ENCODE data around the gene MCHR1.
"Not testable (repeated sequence)": the region's sequence is repeated elsewhere in the genome, so short reads cannot be mapped to it uniquely, and the experiment has no call there.

Gene MCHR1

DNA sequence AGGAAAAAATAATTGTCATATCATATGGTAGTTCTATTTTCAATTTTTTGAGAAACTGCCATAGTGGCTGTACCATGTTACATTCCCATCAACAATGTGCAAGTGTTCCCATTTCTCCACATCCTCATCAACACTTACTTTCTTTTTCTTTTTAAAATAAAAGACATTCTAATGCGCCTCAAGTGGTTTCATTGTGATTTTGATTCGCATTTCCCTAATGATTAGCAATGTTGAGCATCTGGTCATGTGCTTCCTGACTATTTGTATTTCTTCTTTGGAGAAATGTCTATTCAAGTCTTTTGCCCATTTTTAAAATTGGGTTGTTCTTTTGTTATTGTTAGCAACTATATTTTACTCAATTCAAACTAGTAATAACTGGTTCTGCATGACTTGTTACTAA is 8.4 kb downstream of the MCHR1 start:
- in situ Hi-C loops (cut with MboI; ENCODE audit: low sequenced_read_pairs), result no loop called here

DNA sequence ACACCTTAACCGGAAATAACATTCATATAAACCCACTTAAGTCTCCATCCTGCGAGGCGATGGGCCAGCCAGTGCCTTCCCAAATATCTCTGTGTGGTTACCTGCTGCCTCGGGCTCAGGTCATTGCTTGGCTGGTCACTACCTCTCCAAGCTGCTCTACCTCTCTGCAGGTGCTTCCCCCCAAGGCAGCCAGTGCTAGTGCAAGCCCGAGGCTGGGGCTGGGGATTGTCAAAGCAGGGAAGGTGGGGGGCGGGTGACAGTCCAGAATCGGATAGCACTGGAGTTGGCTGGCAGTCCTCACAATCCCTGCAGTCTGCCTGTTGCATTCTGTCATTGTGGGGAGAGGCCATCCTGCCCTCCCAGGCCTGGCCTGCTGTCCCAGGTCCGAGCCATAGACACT is 11.1 kb downstream of the MCHR1 start:
- in situ Hi-C loops (cut with MboI; ENCODE audit: low sequenced_read_pairs), result no loop called here

DNA sequence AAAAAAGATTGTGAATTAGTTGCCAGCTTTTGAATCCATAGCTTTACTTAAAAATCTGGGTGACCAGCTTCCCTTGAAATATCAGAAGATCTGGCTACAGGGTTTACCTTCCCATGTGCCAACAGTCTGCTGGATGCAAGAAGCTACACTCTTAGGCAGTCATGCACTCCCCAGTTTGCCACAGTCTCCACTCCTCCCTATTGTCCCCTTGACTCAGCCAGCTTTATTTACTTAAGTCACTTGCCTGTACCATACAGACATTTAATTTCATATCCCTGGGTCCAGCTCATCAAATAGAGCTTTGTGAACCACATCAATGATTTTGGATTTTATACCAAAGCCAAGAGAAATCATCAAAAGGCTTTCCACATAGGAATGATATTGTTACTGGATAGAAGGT is 12.2 kb downstream of the MCHR1 start:
- in situ Hi-C loops (cut with MboI; ENCODE audit: low sequenced_read_pairs), result no loop called here

DNA sequence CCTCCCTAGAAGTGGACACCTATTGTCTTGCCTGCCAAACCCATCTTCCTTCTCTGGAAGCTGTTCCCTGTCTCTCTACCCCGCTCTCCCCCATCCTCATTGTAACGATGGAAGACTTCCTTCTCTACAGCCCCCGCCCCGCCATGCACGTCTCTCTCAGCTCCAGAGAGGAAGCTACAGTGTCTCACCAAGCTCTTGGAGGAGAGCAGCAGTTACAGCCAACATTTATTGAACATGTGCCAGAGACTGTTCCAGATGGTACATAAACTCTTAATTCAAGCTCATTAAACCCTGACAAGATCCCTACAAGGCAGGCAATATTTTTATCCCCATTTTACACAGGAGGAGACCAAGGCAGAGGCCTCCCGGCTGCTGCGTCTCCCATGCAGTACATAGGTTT is 15.1 kb downstream of the MCHR1 start:
- in situ Hi-C loops (cut with MboI; ENCODE audit: low sequenced_read_pairs), result no loop called here

DNA sequence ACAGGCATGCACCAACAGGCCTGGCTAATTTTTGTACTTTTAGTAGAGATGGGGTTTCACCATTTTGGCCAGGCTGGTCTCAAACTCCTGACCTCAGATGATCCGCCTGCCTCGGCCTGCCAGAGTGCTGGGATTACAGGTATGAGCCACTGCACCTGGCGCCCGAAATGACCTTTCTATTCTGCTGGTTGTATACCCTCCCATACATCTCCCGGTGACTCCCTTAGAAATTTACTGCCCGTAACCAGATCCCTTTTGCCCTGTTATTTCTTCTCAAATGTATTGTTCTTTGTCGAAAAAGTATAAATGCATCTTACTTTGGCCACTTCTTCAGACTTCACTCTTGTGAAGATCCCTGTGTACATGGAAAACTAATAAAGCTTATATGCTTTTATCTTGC is 22.0 kb downstream of the MCHR1 start:
- in situ Hi-C loops (cut with MboI; ENCODE audit: low sequenced_read_pairs), result no loop called here

DNA sequence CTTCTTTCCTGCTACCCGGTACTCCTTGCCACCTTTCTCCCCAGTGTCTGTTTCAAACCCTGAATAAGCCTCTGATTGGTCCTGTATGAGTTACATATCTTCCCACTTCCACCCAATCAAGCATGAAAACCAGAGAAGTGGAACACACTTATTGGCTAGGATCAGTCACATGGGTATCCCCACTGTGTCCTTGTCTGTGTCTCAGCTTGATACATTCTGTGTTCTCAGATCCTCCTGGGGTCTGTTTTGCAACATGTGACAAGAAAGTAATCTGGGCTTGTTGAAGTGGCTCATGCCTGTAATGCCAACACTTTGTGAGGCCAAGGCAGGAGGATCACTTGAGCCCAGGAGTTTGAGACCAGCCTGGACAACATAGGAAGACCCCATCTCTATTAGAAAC is 23.9 kb downstream of the MCHR1 start:
- in situ Hi-C loops (cut with MboI; ENCODE audit: low sequenced_read_pairs), result no loop called here

DNA sequence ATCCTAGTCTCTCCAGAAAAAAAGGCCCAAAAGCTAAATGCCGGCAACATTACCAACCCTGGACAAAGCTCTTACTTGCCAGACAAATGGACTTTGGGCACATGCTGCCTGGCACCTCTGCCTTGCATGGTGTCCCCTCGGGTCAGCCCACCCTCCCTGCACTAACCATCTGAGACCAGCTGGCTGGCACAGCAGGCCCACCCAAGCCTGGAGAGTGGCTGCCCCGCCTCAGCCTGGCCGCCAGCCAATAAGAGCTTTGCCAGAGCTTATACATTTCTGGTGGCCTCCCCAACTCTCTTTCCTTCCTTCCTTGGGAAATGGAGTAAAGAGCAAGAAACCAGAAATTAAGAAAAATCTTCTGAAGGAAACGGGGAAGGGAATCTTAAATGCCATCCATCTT is 24.5 kb downstream of the MCHR1 start:
- in situ Hi-C loops (cut with MboI; ENCODE audit: low sequenced_read_pairs), result no loop called here

DNA sequence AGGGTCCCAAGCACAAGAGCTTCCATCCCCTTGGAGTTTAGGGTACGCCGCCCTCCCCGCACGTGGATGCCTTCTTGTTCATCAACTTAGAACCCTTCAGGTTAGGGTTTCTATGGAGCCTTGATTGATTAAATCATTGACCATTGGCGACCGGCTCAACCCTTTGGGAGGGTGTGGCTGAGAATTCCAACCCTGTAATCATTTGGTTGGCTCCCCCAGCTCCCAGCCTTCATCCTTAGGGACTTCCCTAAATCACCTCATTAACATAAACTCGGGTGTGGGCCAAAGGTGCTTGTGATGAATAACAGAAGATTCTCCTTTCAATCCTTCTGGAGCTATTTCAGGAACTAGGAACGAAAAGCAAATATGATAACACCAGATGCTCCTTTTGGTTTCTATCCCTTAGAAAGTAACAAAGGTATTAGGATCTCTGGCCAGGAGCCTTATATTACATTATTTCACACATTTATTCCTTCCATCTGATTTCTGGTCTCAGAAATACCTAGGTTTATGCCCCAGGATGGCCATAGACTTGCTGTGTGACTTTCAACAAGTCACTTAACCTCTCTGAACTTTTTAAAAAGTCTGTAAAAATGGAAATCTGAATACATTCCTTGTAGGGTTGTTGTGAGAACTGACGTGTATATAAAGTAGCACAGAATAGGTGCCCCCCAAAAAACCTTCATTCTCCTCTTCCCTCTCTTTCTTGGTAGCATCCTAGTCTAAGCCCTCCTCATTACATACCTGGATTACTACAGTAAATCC is 26.8 kb downstream of the MCHR1 start:
- in situ Hi-C loops (cut with MboI; ENCODE audit: low sequenced_read_pairs), result no loop called here

DNA sequence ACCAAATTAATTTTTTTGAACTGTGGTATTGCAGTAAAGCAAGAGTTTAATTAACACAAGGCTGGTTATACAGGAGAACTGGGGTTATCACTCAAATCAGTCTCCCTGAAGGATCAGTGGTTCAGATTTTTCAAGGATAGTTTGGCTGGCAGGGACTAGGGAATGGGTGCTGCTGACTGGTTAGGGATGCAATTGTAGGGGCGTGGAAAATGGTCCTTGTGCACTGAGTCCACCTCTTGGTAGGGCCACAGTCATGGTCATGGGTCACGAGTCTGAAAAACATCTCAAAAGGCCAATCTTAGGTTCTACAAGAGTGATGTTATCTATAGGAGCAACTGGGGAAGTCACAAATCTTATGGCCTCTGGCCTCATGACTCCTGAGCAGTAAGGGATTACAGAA is 27.9 kb downstream of the MCHR1 start:
- in situ Hi-C loops (cut with MboI; ENCODE audit: low sequenced_read_pairs), result no loop called here

DNA sequence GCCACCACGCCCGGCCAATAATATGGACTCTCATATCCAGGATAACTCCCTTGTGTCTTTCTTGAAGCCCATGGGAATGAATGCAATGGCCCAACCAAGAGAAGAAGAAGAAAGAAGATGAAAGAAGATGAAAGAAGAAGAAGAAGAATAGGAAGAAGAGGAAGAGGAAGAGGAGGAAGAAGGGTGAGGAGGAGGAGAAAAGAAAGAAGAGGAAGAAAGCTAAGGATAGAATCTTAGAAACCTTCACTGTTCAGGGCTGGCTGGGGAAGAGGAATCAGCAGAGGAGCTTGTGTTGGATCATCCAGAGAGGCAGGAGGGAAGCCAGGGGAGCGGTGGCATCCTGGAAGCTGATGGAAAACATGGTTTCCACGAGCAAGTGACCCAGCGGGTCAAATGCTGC is 28.9 kb downstream of the MCHR1 start:
- in situ Hi-C loops (cut with MboI; ENCODE audit: low sequenced_read_pairs), result no loop called here

DNA sequence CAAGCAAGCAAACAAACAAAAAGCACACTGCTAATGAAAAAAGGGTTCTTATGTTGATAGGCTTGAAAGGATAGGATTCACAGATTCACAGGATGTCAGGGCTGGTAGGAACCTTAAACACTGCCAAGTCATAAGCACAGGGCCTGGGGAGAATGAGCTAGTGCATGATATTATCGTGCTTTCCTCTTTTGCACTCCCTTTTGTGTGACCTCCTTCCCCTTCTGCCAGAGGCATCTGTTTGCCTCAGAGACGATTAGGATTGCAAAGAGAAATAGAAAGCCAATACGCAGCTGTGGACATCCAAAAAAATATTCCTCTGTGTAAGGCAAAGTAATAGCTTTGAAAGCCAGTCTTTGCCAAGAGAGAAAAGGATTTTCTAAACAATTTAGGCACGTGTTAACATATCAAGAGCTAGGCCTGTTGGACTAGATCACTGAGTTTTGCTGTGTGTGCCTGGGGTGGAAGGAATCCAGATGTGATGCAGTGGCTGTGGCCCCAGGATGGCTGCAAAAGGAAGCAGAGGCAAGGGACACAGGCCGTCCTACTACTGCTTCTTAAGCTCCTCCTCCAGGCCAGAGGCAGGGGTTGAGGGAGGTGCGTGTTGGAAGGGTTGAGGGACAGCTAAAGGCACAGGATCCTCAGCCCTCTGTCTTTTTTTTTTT is 30.6 kb downstream of the MCHR1 start:
- in situ Hi-C loops (cut with MboI; ENCODE audit: low sequenced_read_pairs), result no loop called here

DNA sequence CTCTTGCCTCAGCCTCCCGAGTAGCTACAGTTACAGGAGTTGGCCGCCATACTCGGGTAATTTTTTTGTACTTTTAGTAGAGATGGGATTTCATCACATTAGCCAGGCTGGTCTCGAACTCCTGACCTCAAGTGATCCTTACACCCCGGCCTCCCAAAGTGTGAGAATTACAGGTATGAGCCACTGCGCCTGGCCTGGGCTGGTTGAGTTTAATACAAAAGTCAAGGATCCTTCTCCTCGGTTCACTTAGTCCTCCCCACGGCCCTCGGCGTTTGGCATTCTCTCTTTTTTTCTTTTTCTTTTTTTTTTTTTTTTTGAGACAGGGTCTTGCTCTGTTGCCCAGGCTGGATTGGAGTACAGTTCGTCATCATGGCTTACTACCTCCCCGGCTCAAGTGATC is 33.0 kb downstream of the MCHR1 start:
- in situ Hi-C loops (cut with MboI; ENCODE audit: low sequenced_read_pairs), result no loop called here

DNA sequence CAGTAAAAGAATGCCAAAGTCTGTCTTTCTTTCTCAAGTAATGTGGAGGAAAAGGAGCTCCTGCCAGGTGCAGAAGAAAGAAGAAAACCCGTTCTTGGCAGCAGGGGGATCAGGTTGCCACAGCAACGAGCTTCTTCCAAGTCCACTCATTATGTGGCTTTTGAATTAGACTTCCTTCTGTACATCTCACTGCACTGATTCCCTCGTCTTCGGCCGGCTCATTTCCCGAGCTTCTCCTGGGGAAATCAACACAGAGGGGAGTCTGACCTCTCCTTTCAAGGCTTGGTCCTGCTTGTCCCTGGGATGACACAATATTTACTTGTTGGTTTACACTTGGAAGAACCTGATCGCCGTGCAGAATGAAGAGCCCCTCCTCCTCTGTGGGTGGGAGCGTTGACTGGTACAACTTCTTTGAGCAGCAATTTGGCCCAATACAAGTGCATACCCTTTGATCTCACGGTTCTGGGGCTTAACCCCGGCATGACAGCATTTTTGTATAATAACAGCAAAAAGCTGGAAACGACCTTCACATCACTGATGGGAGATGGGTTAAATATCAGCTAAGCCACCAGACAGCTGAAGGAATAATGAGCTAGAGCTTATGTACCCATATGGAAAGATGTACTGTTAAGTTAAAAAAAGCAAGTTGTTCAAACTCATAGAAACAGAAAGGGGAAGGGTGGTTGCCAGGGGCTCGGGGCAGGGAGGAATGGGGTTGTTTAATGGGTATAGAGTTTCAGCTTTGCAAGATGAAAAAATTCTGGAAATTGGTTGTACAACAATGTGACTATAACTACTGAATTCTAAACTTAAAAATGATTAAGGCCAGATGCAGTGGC is 35.4 kb downstream of the MCHR1 start:
- in situ Hi-C loops (cut with MboI; ENCODE audit: low sequenced_read_pairs), result no loop called here

DNA sequence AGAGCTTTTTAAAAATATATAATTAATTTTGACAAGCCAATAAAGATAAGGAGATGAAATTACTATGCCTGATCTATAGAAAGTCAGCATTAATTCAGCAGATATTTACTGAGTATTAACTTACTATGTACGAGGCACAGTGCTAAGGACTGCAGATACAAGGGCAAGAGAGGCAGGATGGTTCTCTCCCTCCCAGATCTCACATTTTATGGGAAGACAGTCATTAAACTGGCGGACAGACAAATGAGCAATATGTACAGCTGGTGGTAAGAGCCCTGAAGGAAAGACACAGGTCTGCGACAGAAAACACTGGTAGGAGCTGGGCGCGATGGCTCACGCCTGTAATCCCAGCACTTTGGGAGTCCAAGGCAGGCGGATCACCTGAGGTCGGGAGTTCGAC is 36.8 kb downstream of the MCHR1 start:
- in situ Hi-C loops (cut with MboI; ENCODE audit: low sequenced_read_pairs), result no loop called here

DNA sequence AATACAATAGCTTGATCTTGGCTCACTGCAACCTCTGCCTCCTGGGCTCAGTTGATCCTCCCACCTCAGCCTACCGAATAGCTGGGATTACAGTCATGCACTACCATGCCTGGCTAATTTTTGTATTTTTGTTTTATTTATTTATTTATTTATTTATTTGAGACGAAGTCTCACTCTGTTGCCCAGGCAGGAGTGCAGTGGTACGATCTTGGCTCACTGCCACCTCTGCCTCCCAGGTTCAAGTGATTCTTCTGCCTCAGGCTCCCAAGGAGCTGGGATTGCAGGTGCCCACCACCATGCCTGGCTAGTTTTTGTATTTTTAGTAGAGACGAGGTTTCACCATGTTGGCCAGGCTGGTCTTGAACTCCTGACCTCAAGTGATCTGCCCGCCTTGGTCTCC is 38.4 kb downstream of the MCHR1 start:
- in situ Hi-C loops (cut with MboI; ENCODE audit: low sequenced_read_pairs), result not testable (repeated sequence)

DNA sequence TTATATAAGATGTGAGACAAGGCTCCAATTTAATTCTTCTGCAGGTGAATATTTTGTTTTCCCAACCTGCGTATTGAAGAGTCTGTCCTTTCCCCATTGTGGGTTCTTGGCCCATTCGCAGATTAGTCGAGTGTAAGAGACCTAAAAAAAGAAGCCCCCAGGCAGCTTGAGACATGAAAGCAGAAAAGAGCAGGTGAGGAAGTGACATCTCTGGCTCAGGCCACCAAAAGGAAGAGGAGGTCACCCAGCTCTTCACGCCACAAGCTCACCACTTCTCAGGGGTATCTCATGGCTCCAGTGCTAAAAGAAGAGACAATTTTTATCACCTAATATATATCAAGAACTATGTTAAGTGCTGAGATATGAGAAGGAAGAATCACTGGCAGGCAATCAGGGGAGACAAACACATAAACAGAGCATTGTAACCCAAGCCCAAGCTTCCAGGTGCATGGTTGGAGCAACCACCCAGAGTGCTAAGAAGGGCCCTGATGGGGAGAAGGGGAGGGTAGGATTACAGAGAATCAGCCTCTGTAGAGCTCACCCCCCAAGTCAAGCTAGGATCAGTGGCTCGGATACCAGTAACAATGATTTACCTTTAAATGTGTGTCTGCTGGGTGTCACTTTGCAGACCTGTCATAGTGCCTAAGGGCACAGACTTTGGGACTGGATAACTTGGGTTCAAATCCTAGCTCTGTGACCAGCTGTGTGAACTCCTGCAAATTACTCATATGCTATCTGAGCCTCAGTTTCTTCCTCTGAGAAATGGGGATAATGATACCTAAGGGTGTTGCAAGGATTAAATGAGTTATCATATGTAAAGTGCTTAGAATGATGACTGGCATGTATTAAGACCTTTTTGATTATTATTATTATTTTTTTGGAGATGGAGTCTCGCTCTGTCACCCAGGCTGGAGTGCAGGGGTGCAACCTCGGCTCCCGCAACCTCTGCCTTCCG is 39.2 kb downstream of the MCHR1 start:
- in situ Hi-C loops (cut with MboI; ENCODE audit: low sequenced_read_pairs), result no loop called here

DNA sequence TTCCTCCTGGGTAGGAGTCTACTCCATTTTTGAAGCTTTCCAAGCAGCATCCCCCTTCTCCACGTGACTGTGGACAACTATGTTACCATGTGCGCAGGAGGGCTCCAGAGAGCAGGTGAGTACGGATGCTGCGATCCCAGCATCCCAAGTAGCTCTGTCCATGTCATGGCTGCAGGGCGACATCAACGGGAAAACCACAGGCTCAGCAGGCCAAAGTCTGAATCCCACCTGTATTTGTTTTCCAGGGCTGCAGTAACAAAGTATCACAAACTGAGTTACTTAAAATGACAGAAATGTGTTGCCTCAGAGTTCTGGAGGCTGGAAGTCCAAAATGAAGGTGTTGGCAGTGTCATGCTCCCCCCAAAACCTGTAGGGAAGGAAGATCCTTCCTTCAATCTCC is 40.3 kb downstream of the MCHR1 start:
- in situ Hi-C loops (cut with MboI; ENCODE audit: low sequenced_read_pairs), result no loop called here

DNA sequence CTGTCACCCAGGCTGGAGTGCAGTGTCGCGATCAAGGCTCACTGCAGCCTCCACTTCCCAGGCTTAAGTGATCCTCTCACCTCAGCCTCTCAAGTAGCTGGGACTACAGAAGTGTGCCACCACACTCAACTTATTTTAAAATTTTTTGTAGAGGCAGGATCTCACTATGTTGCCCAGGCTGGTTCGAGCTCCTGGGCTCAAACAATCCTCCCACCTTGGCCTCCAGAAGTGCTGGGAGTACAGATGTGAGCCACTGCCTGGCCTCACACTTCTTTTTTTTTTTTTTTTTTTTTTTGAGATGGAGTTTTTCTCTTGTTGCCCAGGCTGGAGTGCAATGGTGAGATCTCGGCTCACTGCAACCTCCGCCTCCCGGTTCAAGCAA is 40.9 kb downstream of the MCHR1 start:
- in situ Hi-C loops (cut with MboI; ENCODE audit: low sequenced_read_pairs), result not testable (repeated sequence)

DNA sequence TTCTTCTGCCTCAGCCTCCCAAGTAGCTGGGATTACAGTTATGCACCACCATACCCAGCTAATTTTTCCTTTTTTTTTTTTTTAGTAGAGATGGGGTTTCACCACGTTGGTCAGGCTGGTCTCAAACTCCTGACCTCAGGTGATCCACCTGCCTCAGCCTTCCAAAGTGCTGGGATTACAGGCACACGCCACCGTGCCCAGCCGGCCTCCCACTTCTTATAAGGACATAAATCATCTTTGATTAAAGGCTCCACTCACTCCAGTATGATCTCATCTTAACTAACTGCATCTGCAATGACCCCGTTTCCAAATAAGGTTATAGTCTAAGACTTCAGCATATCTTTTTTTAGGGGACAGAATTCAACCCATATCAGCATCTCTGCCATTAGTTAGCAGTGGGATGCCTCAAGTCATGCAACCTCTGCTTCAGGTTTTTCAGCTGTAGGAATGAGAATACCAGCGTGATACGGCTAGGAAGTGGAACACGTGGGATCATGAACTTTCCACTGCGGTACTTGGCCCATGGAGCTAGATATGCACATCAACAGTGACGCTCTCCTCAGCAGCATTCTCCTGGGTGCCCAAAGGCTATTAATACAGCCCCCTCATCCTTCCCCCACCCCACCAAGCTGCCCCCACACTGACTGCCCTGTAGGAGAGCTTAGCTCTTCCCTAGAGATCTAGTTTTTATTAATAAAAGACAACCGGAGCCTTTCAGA is 41.4 kb downstream of the MCHR1 start:
- in situ Hi-C loops (cut with MboI; ENCODE audit: low sequenced_read_pairs), result no loop called here

DNA sequence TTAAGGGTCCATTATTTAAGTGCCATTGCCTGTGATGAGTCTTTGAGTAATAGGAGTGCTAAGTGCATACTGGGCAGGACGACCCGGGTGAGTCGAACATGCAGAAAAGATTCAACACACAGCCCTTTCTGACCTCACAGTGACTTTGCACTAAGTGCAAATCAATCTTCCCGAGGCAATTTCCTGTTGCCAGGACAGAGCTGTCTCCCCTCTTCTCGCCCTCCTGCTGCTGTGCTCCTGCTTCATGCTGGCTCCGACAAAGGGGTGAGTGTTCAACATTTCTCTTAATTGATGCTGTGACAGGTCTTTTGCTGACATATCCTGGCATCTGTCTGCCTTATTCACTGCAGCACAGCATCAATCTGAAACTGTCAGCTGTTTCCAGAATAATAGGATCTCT is 42.0 kb downstream of the MCHR1 start:
- in situ Hi-C loops (cut with MboI; ENCODE audit: low sequenced_read_pairs), result no loop called here
